Activated CD8-positive, alpha-beta memory T cell treated with anti-CD3 and anti-CD28 coated beads, Interleukin-2, amount 10 ng/mL, durations not matched to agents 7 days and 5 days (primary cell): ENCODE data around the gene DDX24. TPM values are rescaled to one million over a fixed set of nuclear protein-coding genes. Genes with fewer than 3 reads are reported as not detected.

Experiments
- ATAC-seq: fragments of 150-1000 bp; cut with Tn5 transposase; one replicate; pipeline ENCODE4 v1.10.0; 2021; ENCODE audit warnings: moderate library complexity
- CTCF ChIA-PET: fragments of 350-600 bp; sonication (Branson Sonifier 250); formaldehyde crosslinking; loops from one replicate; lab custom pipeline; 2021; ENCODE audit warnings: antibody characterized with exemption; lab: Charles Lee
- DNase-seq: peaks from one replicate; pipeline ENCODE4 v3.0.0-alpha.2; 2020
- H3K27ac Mint-ChIP-seq: one replicate; pipeline ENCODE4 v1.8.0; 2021; ENCODE audit warnings: mild to moderate bottlenecking, mixed read lengths
- H3K27me3 Mint-ChIP-seq: one replicate; pipeline ENCODE4 v1.8.0; 2021; ENCODE audit warnings: mixed read lengths
- H3K36me3 Mint-ChIP-seq: one replicate; pipeline ENCODE4 v1.8.0; 2021; ENCODE audit warnings: mild to moderate bottlenecking, mixed read lengths
- H3K4me1 Mint-ChIP-seq: one replicate; pipeline ENCODE4 v1.8.0; 2021; ENCODE audit warnings: mixed read lengths
- H3K4me3 Mint-ChIP-seq: one replicate; pipeline ENCODE4 v1.8.0; 2021; ENCODE audit warnings: mild to moderate bottlenecking, moderate library complexity, mixed read lengths
- H3K9me3 Mint-ChIP-seq: one replicate; pipeline ENCODE4 v1.8.0; 2022; ENCODE audit warnings: low read depth, mixed read lengths
- total RNA-seq, 2 experiments: library from RNA; stranded (reverse); gene quantifications; one replicate each; pipeline ENCODE4 v1.2.3, GENCODE V29; 2021

The DDX24 gene
- total RNA-seq, 2 experiments from 2014 or later: 211 to 244 TPM

DNA sequence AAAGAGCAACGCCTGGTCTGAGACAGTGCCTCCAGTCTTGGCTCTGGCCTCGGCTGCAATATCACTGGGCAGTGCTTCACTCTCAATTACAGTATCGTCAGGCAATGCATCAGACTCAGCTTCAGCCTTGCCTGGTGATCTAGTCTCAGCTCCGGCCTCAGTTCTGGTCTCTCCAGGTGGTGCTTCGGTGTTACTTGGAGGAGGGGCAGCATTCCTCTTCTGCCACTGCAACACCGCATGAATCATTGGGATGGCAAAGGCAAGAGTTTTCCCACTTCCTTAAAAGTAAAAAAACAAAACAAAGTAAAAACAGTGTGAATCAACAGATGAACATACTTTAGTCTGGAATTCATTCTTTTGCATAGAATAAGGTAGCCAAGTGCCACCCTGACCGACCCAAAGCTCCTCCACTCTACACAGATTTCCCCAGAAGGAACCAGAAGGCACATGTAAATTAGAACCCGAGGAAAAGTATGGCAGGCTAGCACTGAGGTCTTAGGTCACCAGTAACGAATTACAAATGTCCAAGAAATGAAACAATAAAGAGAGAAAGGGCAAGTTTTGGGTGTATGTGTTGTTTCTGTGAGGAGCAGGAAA lies 18.6 kb downstream of the DDX24 start:
- H3K9me3 Mint-ChIP-seq: peaks cover 7% of the 10 kb centered on the region
- no peak overlapping the region for H3K4me3 Mint-ChIP-seq
- CTCF ChIA-PET: interaction anchor here (2.1 kb wide), 1 partner anchor 26 kb away, joined by 6 read pairs; no protein-coding TSS in a partner anchor
- no peak for ATAC-seq
- peaks cover 77% of the 10 kb centered on the region for H3K36me3 Mint-ChIP-seq
- peaks cover 44% of the 10 kb centered on the region for H3K4me1 Mint-ChIP-seq
- no peak overlapping the region for H3K27ac Mint-ChIP-seq
- no peaks in the 10 kb centered on the region for H3K27me3 Mint-ChIP-seq
- DNase-seq: peak; percentile 31

- H3K36me3 Mint-ChIP-seq: peaks cover 73% of the 10 kb centered on the region
- no peaks in the 10 kb centered on the region for H3K27me3 Mint-ChIP-seq
- CTCF ChIA-PET: interaction anchor here (0.6 kb wide), 1 partner anchor 121 kb away, joined by 3 read pairs; no protein-coding TSS in a partner anchor
- no peak for DNase-seq
- no peak overlapping the region for H3K4me3 Mint-ChIP-seq
- no peak for ATAC-seq
- peaks cover 50% of the 10 kb centered on the region for H3K4me1 Mint-ChIP-seq
- H3K27ac Mint-ChIP-seq: no peak overlapping the region
- H3K9me3 Mint-ChIP-seq: no peaks in the 10 kb centered on the region
Observed at GRCh38 chr14:94059998-94060397, 21.0 kb downstream of the DDX24 start.

DNA sequence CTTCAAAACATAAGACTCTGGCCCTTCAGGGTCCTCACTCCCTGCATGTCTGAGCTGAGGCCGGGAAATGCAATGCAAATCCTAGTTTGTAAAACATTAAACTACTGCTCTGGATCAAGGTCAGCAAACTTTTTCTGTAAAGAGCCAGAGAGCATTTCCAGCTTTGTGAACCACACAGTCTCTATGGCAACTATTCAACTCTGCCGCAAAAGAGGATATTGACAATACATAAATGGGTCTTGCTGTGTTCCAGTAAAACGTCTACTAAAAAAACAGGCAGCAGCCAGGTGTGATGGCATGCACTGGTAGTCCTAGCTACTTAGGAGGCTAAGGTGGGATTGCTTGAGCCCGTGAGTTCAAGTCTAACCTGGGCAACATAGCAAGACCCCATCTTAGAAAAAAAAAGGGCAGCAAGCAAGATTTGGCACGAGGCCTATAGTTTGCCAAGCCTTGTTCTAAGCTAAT lies 22.3 kb downstream of the DDX24 start:
- ATAC-seq (no peak), DNase-seq (peak; percentile 21)
- H3K9me3 Mint-ChIP-seq: no peaks in the 10 kb centered on the region
- H3K27me3 Mint-ChIP-seq: no peaks in the 10 kb centered on the region
- peaks cover 78% of the 10 kb centered on the region for H3K36me3 Mint-ChIP-seq
- CTCF ChIA-PET: interaction anchor here (2.8 to 3.8 kb wide), 3 partner anchors 23 to 118 kb away, joined by 14 to 23 read pairs (median 16); no protein-coding TSS in a partner anchor
- peaks cover 59% of the 10 kb centered on the region for H3K4me1 Mint-ChIP-seq
- no peak overlapping the region for H3K27ac Mint-ChIP-seq
- H3K4me3 Mint-ChIP-seq: no peak overlapping the region

DNA sequence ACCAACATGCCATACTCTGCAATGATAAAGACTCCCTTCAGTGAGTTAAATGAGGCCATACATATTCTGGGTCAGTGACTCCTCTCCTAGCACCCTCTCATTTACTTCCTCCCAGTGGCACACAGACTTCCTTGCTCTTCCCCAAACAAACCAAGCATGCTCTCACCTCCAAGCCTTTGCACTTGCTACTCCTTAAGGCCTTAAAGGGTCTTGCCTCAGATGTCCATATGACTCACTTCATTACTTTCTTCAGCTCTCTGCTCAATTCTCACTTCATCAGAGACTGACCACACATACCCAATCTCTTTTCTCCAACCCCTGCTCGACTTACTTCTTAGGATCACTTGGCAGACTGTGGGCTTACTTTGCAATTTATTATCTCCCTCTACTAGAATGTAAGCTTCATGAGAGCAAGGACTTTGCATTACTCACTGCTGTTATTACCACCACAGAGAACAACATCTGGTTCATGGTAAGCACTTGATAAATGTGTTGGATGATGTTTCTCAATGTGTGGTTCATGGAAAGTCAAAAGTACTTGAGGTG lies 22.8 kb downstream of the DDX24 start:
- Mint-ChIP-seq H3K27me3 (no peaks in the 10 kb centered on the region), H3K27ac (peak overlapping the region; percentile 72), H3K4me1 (peaks cover 58% of the 10 kb centered on the region), H3K9me3 (no peaks in the 10 kb centered on the region), H3K4me3 (no peak overlapping the region), H3K36me3 (peaks cover 77% of the 10 kb centered on the region)
- DNase-seq: peak; percentile 32
- ATAC-seq: no peak
- CTCF ChIA-PET: interaction anchor here (2.2 to 3.8 kb wide), 4 partner anchors 22 to 118 kb away, joined by 6 to 23 read pairs (median 15); no protein-coding TSS in a partner anchor

DNA sequence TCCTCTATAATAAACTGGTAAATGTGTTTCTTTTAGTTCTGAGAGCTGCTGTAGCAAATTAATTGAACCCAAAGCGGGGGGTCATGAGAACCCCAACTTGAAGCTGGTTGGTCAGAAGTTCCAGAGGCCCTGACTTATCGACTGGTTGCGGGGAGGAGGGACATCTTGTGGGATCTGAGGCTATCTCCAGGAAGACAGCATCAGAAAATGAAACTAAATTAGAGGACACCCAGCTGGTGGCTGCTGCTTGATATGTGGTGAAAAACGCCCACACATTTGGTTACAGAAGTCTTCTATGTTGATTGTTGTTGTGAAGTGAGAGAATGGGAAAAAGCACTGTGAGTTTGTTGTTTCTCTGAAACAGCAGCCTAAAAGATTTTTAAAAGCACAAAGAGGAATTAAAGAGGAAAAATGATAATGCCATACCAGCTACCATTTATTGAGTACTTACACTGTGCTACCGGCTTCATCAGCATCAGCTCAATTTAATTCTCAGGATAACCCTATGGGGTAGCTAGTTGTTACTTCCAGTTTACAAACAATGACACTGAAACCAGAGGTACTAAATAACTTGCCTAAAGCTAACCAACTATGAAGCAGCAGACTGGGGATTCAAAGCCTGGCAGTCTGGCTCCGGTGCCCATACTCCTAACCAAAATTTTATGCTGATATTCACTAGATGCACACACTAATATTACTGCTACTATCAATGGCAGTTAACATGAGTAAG lies 24.3 kb downstream of the DDX24 start:
- H3K9me3 Mint-ChIP-seq: no peaks in the 10 kb centered on the region
- H3K4me1 Mint-ChIP-seq: peaks cover 66% of the 10 kb centered on the region
- peak overlapping the region; percentile 72 for H3K27ac Mint-ChIP-seq
- H3K36me3 Mint-ChIP-seq: peaks cover 74% of the 10 kb centered on the region
- ATAC-seq (peak; percentile 84), DNase-seq (peak; percentile 80)
- peak overlapping the region; percentile 10 for H3K4me3 Mint-ChIP-seq
- CTCF ChIA-PET: interaction anchor here (1.2 to 3.8 kb wide), 12 partner anchors 8 to 124 kb away, joined by 3 to 23 read pairs (median 6); partner anchors contain the start of genes DDX24 and IFI27L1
- no peaks in the 10 kb centered on the region for H3K27me3 Mint-ChIP-seq

DNA sequence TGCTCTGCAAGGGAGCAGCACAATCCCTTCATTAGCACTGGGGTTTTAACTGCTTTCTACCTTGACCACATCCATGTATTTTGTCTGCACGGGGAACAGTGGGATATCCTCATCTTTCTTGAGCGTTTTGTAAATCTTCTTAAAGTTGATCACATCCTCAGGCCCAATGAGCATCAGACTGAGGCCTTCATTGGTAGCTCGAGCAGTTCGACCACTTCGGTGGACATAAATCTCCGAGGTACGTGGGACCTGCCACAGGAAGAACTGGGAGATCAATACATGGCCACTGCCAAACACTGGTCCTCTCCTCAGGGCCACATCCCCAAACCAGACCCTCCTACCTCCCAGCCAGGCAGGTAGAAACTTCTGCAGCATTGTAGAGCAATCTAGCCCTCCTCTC lies 26.1 kb downstream of the DDX24 start:
- H3K9me3 Mint-ChIP-seq: no peaks in the 10 kb centered on the region
- peaks cover 66% of the 10 kb centered on the region for H3K4me1 Mint-ChIP-seq
- CTCF ChIA-PET: interaction anchor here (0.9 to 1.2 kb wide), 2 partner anchors 77 to 115 kb away, joined by 3 read pairs; no protein-coding TSS in a partner anchor
- peaks cover 68% of the 10 kb centered on the region for H3K36me3 Mint-ChIP-seq
- no peak overlapping the region for H3K4me3 Mint-ChIP-seq
- peak overlapping the region; percentile 72 for H3K27ac Mint-ChIP-seq
- ATAC-seq: no peak
- DNase-seq: peak; percentile 32
- H3K27me3 Mint-ChIP-seq: no peaks in the 10 kb centered on the region

- peak; percentile 27 for ATAC-seq
- Mint-ChIP-seq H3K36me3 (peaks cover 69% of the 10 kb centered on the region), H3K4me3 (no peak overlapping the region), H3K27ac (no peak overlapping the region), H3K27me3 (no peaks in the 10 kb centered on the region), H3K9me3 (no peaks in the 10 kb centered on the region), H3K4me1 (peaks cover 66% of the 10 kb centered on the region)
- peak; percentile 44 for DNase-seq
- CTCF ChIA-PET: interaction anchor here (0.9 to 4.9 kb wide), 2 partner anchors 83 to 115 kb away, joined by 3 to 41 read pairs; no protein-coding TSS in a partner anchor
Observed at GRCh38 chr14:94054401-94054800, 26.6 kb downstream of the DDX24 start.

DNA sequence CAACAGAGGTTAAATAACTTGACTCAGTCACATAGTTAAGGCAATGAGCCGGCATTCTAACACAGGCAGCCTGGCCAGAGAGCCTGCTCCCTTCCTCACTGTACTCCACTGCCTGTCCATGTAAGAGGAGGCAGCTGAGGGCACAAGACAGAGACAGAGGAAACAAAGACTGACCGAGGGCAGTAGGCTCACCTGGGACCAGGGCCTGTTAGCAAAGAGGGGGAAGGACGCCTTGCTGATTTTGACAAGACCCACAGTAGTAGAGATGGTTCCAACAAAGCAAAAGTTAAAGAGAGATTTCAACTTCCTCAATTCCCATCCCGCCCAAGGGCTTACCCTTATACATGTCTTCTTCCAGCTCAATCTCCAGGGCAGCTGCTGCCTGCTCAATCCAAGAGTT lies 28.3 kb downstream of the DDX24 start:
- Mint-ChIP-seq H3K36me3 (peaks cover 60% of the 10 kb centered on the region), H3K27ac (peak overlapping the region; percentile 12), H3K4me3 (no peak overlapping the region), H3K9me3 (no peaks in the 10 kb centered on the region), H3K4me1 (peaks cover 51% of the 10 kb centered on the region), H3K27me3 (no peaks in the 10 kb centered on the region)
- DNase-seq (peak; percentile 21), ATAC-seq (no peak)
- CTCF ChIA-PET: interaction anchor here (0.8 to 4.9 kb wide), 8 partner anchors 16 to 128 kb away, joined by 3 to 41 read pairs (median 4); partner anchors contain the start of gene IFI27L2

GRCh38 chr14:94052199-94052598 lies 28.8 kb downstream of the DDX24 start:
- H3K4me1 Mint-ChIP-seq: peaks cover 46% of the 10 kb centered on the region
- ATAC-seq (no peak), DNase-seq (peak; percentile 37)
- CTCF ChIA-PET: interaction anchor here (0.8 to 4.9 kb wide), 9 partner anchors 16 to 128 kb away, joined by 3 to 41 read pairs (median 5); partner anchors contain the start of genes DDX24, IFI27L1 and IFI27L2
- no peak overlapping the region for H3K4me3 Mint-ChIP-seq
- H3K9me3 Mint-ChIP-seq: no peaks in the 10 kb centered on the region
- peak overlapping the region; percentile 12 for H3K27ac Mint-ChIP-seq
- H3K27me3 Mint-ChIP-seq: no peaks in the 10 kb centered on the region
- H3K36me3 Mint-ChIP-seq: peaks cover 55% of the 10 kb centered on the region

DNA sequence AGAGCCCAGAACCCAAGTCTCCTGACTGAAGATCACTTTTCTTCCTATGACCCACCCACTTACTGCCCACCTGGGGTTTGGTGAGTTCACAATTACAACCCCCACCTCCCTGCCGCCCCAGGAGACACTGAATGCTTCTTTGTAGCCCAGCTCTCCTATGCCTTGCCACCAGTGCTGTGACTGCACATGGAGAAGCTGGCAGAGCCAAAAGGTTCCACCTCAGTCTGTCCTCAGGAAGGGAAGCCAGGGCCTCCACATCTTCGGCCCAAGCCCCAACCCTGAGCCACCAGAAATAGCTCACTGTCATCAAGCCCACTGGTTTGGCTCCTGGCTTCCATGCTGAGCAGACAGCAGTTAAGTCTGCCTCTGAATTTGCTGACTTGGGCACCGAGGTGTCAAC lies 29.2 kb downstream of the DDX24 start:
- H3K36me3 Mint-ChIP-seq: peaks cover 54% of the 10 kb centered on the region
- no peak overlapping the region for H3K4me3 Mint-ChIP-seq
- no peak for ATAC-seq
- H3K9me3 Mint-ChIP-seq: no peaks in the 10 kb centered on the region
- CTCF ChIA-PET: interaction anchor here (0.7 to 4.9 kb wide), 10 partner anchors 15 to 129 kb away, joined by 3 to 41 read pairs (median 4); partner anchors contain the start of genes DDX24, IFI27L1 and IFI27L2
- no peaks in the 10 kb centered on the region for H3K27me3 Mint-ChIP-seq
- no peak for DNase-seq
- H3K27ac Mint-ChIP-seq: no peak overlapping the region
- H3K4me1 Mint-ChIP-seq: peaks cover 42% of the 10 kb centered on the region

- ATAC-seq: no peak
- H3K27me3 Mint-ChIP-seq: no peaks in the 10 kb centered on the region
- H3K4me1 Mint-ChIP-seq: peaks cover 35% of the 10 kb centered on the region
- H3K27ac Mint-ChIP-seq: no peak overlapping the region
- CTCF ChIA-PET: interaction anchor here (0.7 to 4.9 kb wide), 9 partner anchors 15 to 111 kb away, joined by 3 to 41 read pairs (median 4); partner anchors contain the start of genes DDX24, IFI27L1 and IFI27L2
- H3K4me3 Mint-ChIP-seq: no peak overlapping the region
- H3K36me3 Mint-ChIP-seq: peaks cover 50% of the 10 kb centered on the region
- peak; percentile 40 for DNase-seq
- H3K9me3 Mint-ChIP-seq: no peaks in the 10 kb centered on the region
Observed at GRCh38 chr14:94051115-94051514, 29.9 kb downstream of the DDX24 start.

- Mint-ChIP-seq H3K36me3 (peaks cover 44% of the 10 kb centered on the region), H3K27me3 (no peaks in the 10 kb centered on the region), H3K4me3 (no peak overlapping the region), H3K27ac (no peak overlapping the region), H3K4me1 (peaks cover 31% of the 10 kb centered on the region), H3K9me3 (no peaks in the 10 kb centered on the region)
- CTCF ChIA-PET: interaction anchor here (0.9 to 4.9 kb wide), 7 partner anchors 13 to 87 kb away, joined by 3 to 41 read pairs (median 3); partner anchors contain the start of genes DDX24, IFI27L1 and IFI27L2
- ATAC-seq (no peak), DNase-seq (peak; percentile 26)
Observed at GRCh38 chr14:94050231-94050880, 30.6 kb downstream of the DDX24 start.
